Fibroblast of pulmonary artery (primary cell): ENCODE results near the gene METTL22.

Experiments
- DNase-seq: peaks from one replicate; pipeline ENCODE4 v3.0.0-alpha.2; 2010; ENCODE audit warnings: low read depth
- H3K4me3 ChIP-seq: replicated peaks from 2 replicates; pipeline ENCODE4 v1.5.1; 2011; ENCODE audit warnings: low read depth, mild to moderate bottlenecking, control low read depth, low read length, moderate library complexity
- TF ChIP-seq, protein P1 (sequence below): IDR thresholded peaks from 2 replicates; pipeline ENCODE4 v1.5.1; 2011; ENCODE audit warnings: mild to moderate bottlenecking, control low read depth, low read length, inconsistent platforms; ENCODE audit errors: missing control alignments

The METTL22 gene

DNA sequence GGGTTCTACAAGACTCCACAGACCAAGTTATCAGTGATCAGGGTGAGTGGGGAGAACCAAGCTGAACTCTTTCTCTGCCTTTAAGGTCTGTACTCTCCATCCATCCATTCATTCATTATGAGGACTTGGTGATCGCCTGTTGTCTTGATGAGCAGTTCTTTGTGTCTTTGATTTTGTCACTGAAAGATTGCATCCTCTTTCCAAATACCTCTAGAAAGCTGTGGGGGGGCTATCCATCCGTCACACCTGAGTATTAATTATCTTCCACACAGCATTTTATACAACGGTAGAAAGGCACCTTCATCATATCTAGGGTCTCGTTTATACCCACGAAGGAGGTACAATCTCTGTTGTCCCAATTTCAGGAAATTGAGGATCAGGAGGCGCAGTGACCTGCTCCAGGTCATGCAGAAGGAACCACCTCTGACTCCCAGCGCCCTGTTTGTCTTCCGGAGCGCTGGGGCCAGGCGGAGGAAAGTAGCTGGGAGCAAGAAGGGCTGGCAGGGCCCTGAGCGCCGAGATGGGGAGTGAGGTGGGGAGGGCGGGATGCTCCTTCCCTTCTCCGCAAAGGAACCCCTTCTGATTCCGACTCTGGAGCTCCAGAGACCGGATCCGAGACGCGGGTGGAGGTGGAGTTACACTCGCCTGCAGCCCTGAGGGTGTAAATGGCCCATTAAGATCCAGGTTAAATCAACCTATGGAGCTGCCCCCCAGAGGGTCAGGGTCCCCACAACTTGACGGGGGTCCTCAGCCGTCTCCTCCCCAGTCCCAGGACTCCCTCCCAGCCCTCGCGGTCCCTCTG lies 52.3 kb downstream of the METTL22 start:
- no peak for DNase-seq
- TF ChIP-seq, protein P1, sequence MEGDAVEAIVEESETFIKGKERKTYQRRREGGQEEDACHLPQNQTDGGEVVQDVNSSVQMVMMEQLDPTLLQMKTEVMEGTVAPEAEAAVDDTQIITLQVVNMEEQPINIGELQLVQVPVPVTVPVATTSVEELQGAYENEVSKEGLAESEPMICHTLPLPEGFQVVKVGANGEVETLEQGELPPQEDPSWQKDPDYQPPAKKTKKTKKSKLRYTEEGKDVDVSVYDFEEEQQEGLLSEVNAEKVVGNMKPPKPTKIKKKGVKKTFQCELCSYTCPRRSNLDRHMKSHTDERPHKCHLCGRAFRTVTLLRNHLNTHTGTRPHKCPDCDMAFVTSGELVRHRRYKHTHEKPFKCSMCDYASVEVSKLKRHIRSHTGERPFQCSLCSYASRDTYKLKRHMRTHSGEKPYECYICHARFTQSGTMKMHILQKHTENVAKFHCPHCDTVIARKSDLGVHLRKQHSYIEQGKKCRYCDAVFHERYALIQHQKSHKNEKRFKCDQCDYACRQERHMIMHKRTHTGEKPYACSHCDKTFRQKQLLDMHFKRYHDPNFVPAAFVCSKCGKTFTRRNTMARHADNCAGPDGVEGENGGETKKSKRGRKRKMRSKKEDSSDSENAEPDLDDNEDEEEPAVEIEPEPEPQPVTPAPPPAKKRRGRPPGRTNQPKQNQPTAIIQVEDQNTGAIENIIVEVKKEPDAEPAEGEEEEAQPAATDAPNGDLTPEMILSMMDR: no peak
- peak overlapping the region; percentile 56 for H3K4me3 ChIP-seq

DNA sequence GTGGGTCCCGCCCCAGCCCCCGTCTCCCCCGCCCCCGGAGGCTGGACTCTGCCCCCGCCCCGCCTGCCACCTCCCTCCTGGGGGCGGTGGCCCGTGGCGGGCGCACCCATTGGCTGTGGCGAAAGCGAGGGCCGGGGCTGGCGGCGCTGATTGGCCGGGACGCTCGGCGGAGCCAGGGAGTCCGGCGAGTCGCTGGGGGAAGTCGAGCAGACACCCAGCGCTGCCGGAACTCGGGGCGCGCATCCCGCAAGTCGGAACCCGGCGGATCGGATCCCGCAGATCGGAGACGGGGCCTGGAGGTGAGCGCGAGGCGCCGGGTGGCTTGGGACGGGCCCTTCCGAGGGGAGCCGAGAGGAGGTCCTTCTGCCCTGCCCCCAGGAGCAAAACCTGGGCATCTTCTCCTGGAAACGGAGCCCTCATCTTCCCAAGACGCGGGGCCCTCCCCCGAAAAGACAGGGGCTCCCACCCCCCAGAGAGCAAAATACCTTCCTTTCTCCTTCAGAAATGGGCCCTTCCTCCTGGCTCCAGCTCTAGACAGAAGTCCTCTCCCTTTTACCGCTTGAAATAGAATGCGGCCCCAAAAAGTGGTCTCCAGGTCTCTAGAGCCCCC lies 53.0 kb downstream of the METTL22 start, which contains the start of gene ABAT:
Gene ABAT (plus strand): TSS at position 205 of the 610 bp plus-strand sequence. CDS start 61,123 bp downstream, outside the sequence.
- DNase-seq: peak; percentile 68
- TF ChIP-seq, protein P1: no peak
- H3K4me3 ChIP-seq: peak within 1 kb of the TSS; percentile 66

DNA sequence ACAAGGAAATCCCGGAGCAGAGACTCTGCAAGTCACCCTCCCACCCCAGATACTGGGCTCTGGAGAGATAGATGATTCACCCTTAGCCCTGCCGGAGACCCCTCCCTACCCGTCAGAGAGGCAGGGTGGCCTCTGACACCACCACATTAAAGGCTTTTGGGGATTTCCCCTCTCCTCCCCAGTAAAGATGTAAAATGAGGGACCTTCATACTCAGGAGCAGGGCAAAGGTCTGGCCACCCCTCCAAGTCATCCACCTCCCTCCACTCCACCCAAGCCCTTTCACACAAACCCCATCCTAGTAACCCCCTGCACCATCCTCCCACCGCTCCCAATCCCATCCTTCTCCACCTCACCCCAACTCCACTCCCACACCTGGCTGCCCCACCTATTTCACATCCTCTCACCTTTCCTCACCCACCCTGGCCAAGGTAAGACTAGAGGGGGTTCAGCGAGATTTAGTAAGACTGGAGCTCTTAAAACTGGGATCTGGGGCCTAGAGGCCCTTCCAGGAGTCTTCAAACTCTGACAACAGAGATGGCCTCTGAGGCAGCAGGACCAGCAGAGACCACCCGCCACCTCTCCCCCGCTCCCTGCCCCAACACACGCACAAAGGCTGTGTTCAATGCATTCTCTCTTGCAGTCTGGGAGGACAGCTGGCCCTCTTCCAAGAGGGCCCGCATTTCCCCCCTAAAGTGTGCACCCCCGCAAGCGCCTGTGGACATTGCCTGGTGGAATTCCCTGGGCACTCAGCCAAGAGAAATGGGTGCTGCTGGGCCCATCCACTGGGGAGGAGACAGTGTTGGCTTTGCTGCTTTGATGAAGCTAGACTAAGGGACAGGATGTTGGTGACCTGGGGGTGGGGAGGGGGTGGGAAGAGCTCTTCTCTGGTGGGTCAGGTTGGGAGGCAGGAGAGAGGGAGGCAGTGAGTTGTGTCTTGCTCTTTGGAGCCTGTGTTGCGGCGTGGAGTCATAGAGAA lies 54.0 kb downstream of the METTL22 start:
- DNase-seq: no peak
- TF ChIP-seq, protein P1: no peak
- H3K4me3 ChIP-seq: no peak overlapping the region

DNA sequence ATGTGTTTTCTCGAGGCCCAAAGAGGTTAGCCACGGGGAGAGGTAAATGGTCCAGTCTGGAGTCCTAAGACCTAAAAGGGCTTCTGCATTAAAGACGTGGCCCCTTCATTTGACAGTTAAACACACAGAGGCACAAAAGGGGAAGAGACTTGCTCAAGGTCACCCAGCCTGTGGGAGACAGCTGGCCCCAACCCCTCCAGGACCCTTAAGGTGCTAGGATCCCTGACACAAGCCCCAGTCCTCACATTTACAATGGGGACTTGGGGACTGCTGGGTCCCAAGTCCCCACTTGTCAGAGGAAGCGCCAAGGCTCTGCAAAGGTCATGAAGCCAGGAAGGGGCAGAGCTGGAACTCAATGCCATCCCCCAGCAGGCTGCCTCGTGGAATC lies 54.7 kb downstream of the METTL22 start:
- H3K4me3 ChIP-seq: no peak overlapping the region
- no peak for DNase-seq
- TF ChIP-seq, protein P1: no peak

DNA sequence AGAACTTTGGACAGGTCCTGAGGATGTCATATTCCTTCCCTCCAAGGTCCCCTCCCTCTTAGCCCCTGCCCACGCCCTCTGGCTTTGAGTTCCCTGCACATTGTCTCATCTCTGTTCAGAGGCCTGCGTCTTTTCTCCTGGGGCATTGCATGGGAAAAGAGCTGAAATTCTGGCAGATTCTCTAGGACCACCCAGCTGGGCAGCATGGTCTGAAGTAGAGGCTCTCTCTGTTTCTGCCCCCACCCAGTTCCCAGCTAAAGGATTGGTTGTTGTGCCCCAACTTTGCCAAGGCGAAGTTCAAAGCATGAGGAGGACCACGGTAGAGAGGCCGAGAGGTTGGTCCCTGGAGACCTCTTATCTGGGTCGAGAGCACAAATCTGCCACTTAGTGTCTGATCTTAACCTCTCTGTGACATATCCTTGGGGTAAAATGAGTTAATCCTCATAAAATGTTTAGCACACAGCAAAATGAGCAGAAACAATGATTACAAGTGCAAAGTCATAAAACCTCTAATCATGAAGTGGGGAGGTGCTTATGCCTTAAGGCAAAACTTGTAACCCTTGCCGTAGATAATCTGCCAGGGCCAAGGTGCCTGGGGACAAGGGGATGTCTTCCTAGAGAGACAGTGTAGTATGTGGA lies 55.4 kb downstream of the METTL22 start:
- no peak for DNase-seq
- H3K4me3 ChIP-seq: no peak overlapping the region
- TF ChIP-seq, protein P1: no peak

DNA sequence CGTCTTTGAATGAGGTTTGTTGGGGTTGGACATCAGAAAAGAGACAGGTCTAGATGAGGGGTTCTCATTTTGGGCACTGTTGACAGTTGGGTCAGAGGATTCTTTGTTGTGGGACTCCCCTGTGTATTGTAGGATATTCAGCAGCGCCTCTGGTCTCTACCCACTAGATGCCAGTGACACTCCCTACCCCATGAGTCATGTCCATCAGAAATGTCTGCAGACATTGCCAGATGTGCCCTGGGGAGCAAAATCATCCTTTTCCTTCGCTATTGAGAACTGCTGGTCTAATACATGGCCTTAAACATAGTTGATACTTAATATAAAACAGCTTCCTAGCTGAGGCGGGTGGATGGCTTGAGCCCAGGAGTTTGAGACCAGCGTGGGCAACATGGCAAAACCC lies 56.0 kb downstream of the METTL22 start:
- DNase-seq: no peak
- TF ChIP-seq, protein P1: no peak
- H3K4me3 ChIP-seq: no peak overlapping the region
